Loucy (cell line): ENCODE data around the gene MBP.

Experiments used
- CTCF ChIP-seq: fragments of 200-600 bp; sonication (generic); conservative IDR thresholded peaks from 2 replicates; pipeline ENCODE4 v1.5.1; 2014; ENCODE audit warnings: mild to moderate bottlenecking, antibody characterized with exemption, low read length
- EZH2phosphoT487 ChIP-seq: fragments of 200-600 bp; IDR thresholded peaks from 2 replicates; pipeline ENCODE4 v1.6.1; 2018; ENCODE audit warnings: antibody characterized with exemption, mild to moderate bottlenecking, moderate library complexity, borderline replicate concordance

DNA sequence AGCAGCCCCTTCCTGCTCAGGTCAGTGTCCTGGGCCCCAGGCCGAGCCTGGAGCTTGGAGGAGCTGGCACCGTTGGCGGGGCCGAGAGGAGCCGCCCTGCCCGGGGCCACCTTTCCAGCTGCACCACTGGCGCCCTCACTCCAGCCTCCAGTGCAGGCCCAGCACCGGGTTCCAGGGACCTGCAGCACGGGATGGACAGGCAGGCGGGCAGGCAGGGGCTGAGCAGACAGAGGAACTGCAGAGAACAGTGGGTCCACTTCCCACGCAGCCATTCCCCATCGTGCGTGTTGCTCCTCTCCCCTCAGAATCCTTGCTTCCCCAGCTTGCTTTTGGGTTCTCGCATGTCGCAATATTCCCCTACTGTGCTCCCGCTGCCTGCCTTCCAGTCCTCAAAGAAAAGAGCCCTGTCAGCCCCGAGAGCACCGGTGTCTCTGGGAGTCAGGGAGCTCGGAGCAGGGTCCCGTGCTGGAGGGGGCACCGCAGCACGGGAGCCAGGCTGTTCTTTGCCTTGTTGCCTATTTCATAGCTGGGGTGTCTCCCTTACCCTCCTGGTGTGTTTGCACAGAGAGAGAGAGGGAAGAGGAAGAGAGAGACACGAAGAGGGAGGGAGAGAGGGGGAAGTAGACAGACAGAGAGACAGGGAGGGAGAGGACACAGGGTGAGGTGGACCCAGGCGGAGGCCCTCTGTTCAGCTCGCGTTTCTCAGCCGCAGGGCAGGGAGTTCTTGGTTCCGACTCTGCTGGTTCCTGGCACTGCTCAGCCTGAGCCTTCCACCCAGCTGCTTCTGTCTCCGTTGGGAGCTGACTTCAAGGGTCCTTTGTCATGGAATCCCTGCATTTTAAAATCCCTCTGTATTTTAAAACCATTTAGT lies 126.0 kb downstream of the MBP start:
- TF ChIP-seq CTCF (no peak), EZH2phosphoT487 (no peak)
